K562 (cell line): ENCODE results near the gene HMGXB3. TPM values are rescaled to one million over a fixed set of nuclear protein-coding genes. Genes with fewer than 3 reads are reported as not detected.
A peak's percentile ranks its signal among the peaks of the same experiment; 100 is the strongest.

Experiments used
- ATF1 ChIP-seq, 2 experiments: fragments of 450-650 bp in 1 of 2; IDR thresholded peaks; 2 replicates each; pipeline ENCODE4 v1.6.1; 2016; ENCODE audit warnings: missing compliant biosample characterization in 1 of 2, missing genetic modification characterization in 1 of 2
- ESRRA ChIP-seq: fragments of 450-650 bp; IDR thresholded peaks from 2 replicates; pipeline ENCODE4 v1.6.1; 2014; ENCODE audit warnings: low read depth, mild to moderate bottlenecking, moderate library complexity, borderline replicate concordance
- NR2F6 ChIP-seq: fragments of 450-650 bp; formaldehyde crosslinking; IDR thresholded peaks from 2 replicates; pipeline ENCODE4 v1.4.0; 2020; ENCODE audit warnings: mild to moderate bottlenecking
- STAT5A ChIP-seq: IDR thresholded peaks from 2 replicates; pipeline ENCODE4 v1.6.1; 2012; ENCODE audit warnings: low read length, inconsistent platforms, borderline replicate concordance
- TAL1 ChIP-seq: fragments of 450-650 bp; IDR thresholded peaks from 2 replicates; pipeline ENCODE4 v1.6.1; 2016; ENCODE audit warnings: mild to moderate bottlenecking
- TEAD4 ChIP-seq, 2 experiments: sonication (generic) in 1 of 2; formaldehyde crosslinking in 1 of 2; IDR thresholded peaks; 2 replicates each; pipeline versions ENCODE4 v1.6.1 to v1.8.0; 2012 to 2022; ENCODE audit warnings: borderline replicate concordance in 1 of 2, inconsistent platforms in 1 of 2, low read length in 1 of 2, mild to moderate bottlenecking in 1 of 2, missing genetic modification reagents in 1 of 2
- ZFP30 ChIP-seq: fragments of 250-450 bp; sonication (Bioruptor Pico); IDR thresholded peaks from 2 replicates; pipeline ENCODE4 v1.8.0; 2022; ENCODE audit warnings: moderate library complexity, mild to moderate bottlenecking, inconsistent platforms, borderline replicate concordance
- ZKSCAN1 ChIP-seq: fragments of 150-350 bp; IDR thresholded peaks from 2 replicates; pipeline ENCODE4 v1.6.1; 2016; ENCODE audit warnings: low read depth, low read length
- ZNF134 ChIP-seq: fragments of 250-450 bp; sonication (Bioruptor Pico); conservative IDR thresholded peaks from 2 replicates; pipeline ENCODE4 v1.4.0; 2020
- ZNF668 ChIP-seq: fragments of 250-450 bp; sonication (Bioruptor Pico); IDR thresholded peaks from 2 replicates; pipeline ENCODE4 v1.8.0; 2022; ENCODE audit warnings: mild to moderate bottlenecking, inconsistent platforms
- polyA plus RNA-seq, 8 experiments: library from polyadenylated mRNA; depleted of rRNA in 4 of 8; stranded (reverse) in 5 of 8; unstranded in 3 of 8; fragments of >200 nt; fragmentation: Nextera tagmentation in 2 of 8; fragmentation: Illumina TruSeq in 1 of 8; extraction: Ambion mirVana in 2 of 8; extraction: Trizol in 1 of 8; gene quantifications; 2 replicates each; pipeline versions ENCODE4 v1.2.1 to v1.2.3, GENCODE V29; 2011 to 2014; ENCODE audit warnings: inconsistent platforms in 1 of 8, missing spikeins in 1 of 8
- total RNA-seq, 7 experiments: library from RNA; depleted of rRNA in 6 of 7; stranded (reverse); fragments of >200 nt in 6 of 7; fragmentation: Illumina TruSeq in 2 of 7; extraction: Trizol in 2 of 7; gene quantifications; 2 replicates each; pipeline versions ENCODE4 v1.2.1 to v1.2.3, GENCODE V29; 2011 to 2021; ENCODE audit warnings: low replicate concordance in 1 of 7
- TF ChIP-seq, protein P1 (sequence below): sonication (generic); formaldehyde crosslinking; IDR thresholded peaks from 2 replicates; pipeline ENCODE4 v1.8.0; 2022; ENCODE audit warnings: missing genetic modification reagents, mild to moderate bottlenecking, moderate library complexity, borderline replicate concordance
- TF ChIP-seq, protein P2 (sequence below): fragments of 200-600 bp; sonication (generic); IDR thresholded peaks from one replicate; pipeline ENCODE4 v1.6.1; 2012; ENCODE audit warnings: mild to moderate bottlenecking, low read depth, low read length, inconsistent platforms
- TF ChIP-seq, protein P3 (sequence below): conservative IDR thresholded peaks from 2 replicates; pipeline ENCODE4 v1.6.1; 2011; ENCODE audit warnings: low read depth, mild to moderate bottlenecking, low read length; ENCODE audit not compliant: control insufficient read depth

Gene HMGXB3
- total and polyA plus RNA-seq, 9 of the 15 experiments (the other 6 are each of a cell fraction or from before 2014, with no cell fraction given): 1.8 to 44.1 (median 32.2) TPM

DNA sequence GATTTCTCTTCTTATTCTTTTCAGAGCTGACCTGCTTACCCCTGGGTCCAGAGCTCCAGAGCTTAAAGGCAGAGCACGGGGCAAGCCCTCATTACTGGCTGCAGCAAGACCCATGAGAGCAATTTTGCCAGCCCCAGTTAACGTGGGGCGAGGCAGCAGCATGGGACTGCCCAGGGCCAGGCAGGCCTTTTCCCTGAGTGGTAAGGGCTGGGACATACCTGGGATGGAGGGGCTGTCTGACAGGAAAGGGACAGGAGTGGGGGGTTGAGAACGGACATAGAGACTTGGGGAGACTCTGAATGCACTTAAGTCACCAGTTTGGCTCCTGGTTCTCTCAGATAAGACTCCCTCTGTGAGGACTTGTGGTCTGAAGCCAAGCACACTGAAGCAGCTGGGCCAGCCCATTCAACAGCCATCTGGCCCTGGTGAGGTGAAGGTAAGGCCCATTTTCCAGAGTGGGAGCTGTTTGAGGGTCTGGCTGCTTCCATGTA is 26.2 kb downstream of the HMGXB3 start (continued):
- TF ChIP-seq ATF1 (CRISPR knock-in tag; IDR thresholded peaks at IDR 0.05) (no peak), ATF1 (tag; IDR thresholded peaks at IDR 0.05) (0 out of 2 replicates have a peak, but pooled peaks have one; percentile 16), ESRRA (peak; percentile 63), ZNF134 (no peak), NR2F6 (CRISPR knock-in tag) (no peak), ZFP30 (CRISPR knock-in tag) (no peak), TEAD4 (IDR thresholded peaks at IDR 0.05; ENCODE audit: low read length) (peak; percentile 93), TEAD4 (CRISPR knock-in tag; IDR thresholded peaks at IDR 0.05; ENCODE audit: borderline replicate concordance) (no peak), ZNF668 (CRISPR knock-in tag) (no peak), TAL1 (peak; percentile 86), STAT5A (peak; percentile 79), ZKSCAN1 (peak; percentile 44; the same call in 1 of the 2 replicates)
- TF ChIP-seq, protein P1, sequence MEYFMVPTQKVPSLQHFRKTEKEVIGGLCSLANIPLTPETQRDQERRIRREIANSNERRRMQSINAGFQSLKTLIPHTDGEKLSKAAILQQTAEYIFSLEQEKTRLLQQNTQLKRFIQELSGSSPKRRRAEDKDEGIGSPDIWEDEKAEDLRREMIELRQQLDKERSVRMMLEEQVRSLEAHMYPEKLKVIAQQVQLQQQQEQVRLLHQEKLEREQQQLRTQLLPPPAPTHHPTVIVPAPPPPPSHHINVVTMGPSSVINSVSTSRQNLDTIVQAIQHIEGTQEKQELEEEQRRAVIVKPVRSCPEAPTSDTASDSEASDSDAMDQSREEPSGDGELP: peak; percentile 92
- TF ChIP-seq, protein P2, sequence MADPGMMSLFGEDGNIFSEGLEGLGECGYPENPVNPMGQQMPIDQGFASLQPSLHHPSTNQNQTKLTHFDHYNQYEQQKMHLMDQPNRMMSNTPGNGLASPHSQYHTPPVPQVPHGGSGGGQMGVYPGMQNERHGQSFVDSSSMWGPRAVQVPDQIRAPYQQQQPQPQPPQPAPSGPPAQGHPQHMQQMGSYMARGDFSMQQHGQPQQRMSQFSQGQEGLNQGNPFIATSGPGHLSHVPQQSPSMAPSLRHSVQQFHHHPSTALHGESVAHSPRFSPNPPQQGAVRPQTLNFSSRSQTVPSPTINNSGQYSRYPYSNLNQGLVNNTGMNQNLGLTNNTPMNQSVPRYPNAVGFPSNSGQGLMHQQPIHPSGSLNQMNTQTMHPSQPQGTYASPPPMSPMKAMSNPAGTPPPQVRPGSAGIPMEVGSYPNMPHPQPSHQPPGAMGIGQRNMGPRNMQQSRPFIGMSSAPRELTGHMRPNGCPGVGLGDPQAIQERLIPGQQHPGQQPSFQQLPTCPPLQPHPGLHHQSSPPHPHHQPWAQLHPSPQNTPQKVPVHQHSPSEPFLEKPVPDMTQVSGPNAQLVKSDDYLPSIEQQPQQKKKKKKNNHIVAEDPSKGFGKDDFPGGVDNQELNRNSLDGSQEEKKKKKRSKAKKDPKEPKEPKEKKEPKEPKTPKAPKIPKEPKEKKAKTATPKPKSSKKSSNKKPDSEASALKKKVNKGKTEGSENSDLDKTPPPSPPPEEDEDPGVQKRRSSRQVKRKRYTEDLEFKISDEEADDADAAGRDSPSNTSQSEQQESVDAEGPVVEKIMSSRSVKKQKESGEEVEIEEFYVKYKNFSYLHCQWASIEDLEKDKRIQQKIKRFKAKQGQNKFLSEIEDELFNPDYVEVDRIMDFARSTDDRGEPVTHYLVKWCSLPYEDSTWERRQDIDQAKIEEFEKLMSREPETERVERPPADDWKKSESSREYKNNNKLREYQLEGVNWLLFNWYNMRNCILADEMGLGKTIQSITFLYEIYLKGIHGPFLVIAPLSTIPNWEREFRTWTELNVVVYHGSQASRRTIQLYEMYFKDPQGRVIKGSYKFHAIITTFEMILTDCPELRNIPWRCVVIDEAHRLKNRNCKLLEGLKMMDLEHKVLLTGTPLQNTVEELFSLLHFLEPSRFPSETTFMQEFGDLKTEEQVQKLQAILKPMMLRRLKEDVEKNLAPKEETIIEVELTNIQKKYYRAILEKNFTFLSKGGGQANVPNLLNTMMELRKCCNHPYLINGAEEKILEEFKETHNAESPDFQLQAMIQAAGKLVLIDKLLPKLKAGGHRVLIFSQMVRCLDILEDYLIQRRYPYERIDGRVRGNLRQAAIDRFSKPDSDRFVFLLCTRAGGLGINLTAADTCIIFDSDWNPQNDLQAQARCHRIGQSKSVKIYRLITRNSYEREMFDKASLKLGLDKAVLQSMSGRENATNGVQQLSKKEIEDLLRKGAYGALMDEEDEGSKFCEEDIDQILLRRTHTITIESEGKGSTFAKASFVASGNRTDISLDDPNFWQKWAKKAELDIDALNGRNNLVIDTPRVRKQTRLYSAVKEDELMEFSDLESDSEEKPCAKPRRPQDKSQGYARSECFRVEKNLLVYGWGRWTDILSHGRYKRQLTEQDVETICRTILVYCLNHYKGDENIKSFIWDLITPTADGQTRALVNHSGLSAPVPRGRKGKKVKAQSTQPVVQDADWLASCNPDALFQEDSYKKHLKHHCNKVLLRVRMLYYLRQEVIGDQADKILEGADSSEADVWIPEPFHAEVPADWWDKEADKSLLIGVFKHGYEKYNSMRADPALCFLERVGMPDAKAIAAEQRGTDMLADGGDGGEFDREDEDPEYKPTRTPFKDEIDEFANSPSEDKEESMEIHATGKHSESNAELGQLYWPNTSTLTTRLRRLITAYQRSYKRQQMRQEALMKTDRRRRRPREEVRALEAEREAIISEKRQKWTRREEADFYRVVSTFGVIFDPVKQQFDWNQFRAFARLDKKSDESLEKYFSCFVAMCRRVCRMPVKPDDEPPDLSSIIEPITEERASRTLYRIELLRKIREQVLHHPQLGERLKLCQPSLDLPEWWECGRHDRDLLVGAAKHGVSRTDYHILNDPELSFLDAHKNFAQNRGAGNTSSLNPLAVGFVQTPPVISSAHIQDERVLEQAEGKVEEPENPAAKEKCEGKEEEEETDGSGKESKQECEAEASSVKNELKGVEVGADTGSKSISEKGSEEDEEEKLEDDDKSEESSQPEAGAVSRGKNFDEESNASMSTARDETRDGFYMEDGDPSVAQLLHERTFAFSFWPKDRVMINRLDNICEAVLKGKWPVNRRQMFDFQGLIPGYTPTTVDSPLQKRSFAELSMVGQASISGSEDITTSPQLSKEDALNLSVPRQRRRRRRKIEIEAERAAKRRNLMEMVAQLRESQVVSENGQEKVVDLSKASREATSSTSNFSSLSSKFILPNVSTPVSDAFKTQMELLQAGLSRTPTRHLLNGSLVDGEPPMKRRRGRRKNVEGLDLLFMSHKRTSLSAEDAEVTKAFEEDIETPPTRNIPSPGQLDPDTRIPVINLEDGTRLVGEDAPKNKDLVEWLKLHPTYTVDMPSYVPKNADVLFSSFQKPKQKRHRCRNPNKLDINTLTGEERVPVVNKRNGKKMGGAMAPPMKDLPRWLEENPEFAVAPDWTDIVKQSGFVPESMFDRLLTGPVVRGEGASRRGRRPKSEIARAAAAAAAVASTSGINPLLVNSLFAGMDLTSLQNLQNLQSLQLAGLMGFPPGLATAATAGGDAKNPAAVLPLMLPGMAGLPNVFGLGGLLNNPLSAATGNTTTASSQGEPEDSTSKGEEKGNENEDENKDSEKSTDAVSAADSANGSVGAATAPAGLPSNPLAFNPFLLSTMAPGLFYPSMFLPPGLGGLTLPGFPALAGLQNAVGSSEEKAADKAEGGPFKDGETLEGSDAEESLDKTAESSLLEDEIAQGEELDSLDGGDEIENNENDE: no peak
- TF ChIP-seq, protein P3, sequence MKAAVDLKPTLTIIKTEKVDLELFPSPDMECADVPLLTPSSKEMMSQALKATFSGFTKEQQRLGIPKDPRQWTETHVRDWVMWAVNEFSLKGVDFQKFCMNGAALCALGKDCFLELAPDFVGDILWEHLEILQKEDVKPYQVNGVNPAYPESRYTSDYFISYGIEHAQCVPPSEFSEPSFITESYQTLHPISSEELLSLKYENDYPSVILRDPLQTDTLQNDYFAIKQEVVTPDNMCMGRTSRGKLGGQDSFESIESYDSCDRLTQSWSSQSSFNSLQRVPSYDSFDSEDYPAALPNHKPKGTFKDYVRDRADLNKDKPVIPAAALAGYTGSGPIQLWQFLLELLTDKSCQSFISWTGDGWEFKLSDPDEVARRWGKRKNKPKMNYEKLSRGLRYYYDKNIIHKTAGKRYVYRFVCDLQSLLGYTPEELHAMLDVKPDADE: 0 out of 2 replicates have a peak, but pooled peaks have one; percentile 36
